Lung (tissue), 12 donors: ENCODE measurements around the gene RTEL1. TPM values are rescaled to one million over a fixed set of nuclear protein-coding genes. Genes with fewer than 3 reads are reported as not detected.

Experiments
- ATAC-seq: fragments of 200-7000 bp; cut with Tn5 transposase; one replicate; pipeline ENCODE4 v1.9.1; 2020; ENCODE audit warnings: moderate number of reproducible peaks; ENCODE audit not compliant: insufficient read depth, low FRiP score
- DNase-seq, 3 donors: peaks; one replicate each; pipeline ENCODE4 v3.0.0-alpha.2; 2013 to 2017
- H3K27ac ChIP-seq, 2 donors: one replicate each; pipeline ENCODE4 v1.5.1; 2013; ENCODE audit warnings: mild to moderate bottlenecking in 2 of 2, moderate library complexity in 2 of 2, control low read depth in 1 of 2, inconsistent platforms in 1 of 2, low read depth in 1 of 2, low read length in 1 of 2
- H3K27me3 ChIP-seq, 3 donors: one replicate each; pipeline ENCODE4 v1.5.1; 2013; ENCODE audit warnings: low read length in 2 of 3; ENCODE audit not compliant: control insufficient read depth in 3 of 3, insufficient read depth in 3 of 3
- H3K36me3 ChIP-seq, 4 donors: one replicate each; pipeline ENCODE4 v1.5.1; 2013; ENCODE audit warnings: low read length in 4 of 4, mild to moderate bottlenecking in 1 of 4, moderate library complexity in 1 of 4; ENCODE audit not compliant: control insufficient read depth in 4 of 4, insufficient read depth in 4 of 4
- H3K4me1 ChIP-seq, 5 donors: one replicate each; pipeline ENCODE4 v1.5.1; 2013; ENCODE audit warnings: low read length in 5 of 5, mild to moderate bottlenecking in 2 of 5, moderate library complexity in 1 of 5; ENCODE audit not compliant: control insufficient read depth in 5 of 5, insufficient read depth in 5 of 5
- H3K4me3 ChIP-seq: one replicate; pipeline ENCODE4 v1.5.1; 2013; ENCODE audit warnings: mild to moderate bottlenecking, control low read depth, moderate library complexity
- H3K9ac ChIP-seq, 2 donors: one replicate each; pipeline ENCODE4 v1.5.1; 2013; ENCODE audit warnings: low read length in 2 of 2, control low read depth in 1 of 2; ENCODE audit not compliant: insufficient read depth in 1 of 2
- H3K9me3 ChIP-seq, 4 donors: one replicate each; pipeline ENCODE4 v1.5.1; 2013; ENCODE audit warnings: low read length in 3 of 4, mild to moderate bottlenecking in 1 of 4, moderate library complexity in 1 of 4; ENCODE audit not compliant: control insufficient read depth in 4 of 4, insufficient read depth in 3 of 4
- CTCF ChIP-seq: IDR thresholded peaks from 2 replicates; pipeline ENCODE4 v1.5.1; 2012; ENCODE audit warnings: mild to moderate bottlenecking; ENCODE audit errors: control extremely low read depth, extremely low read depth
- WGBS, 2 donors: extraction: QIAGEN DNeasy Blood & Tissue Kit; methylation state at CpG; one replicate each; pipeline ENCODE4 v1.1.7; 2013; 5-methylcytosine and 5-hydroxymethylcytosine counted together
- polyA plus RNA-seq, 2 donors: library from polyadenylated mRNA; stranded (reverse); fragments of 200-250 nt; gene quantifications; one replicate each; pipeline ENCODE4 v1.2.1, GENCODE V29; 2013
- total RNA-seq, 2 donors: library from RNA; depleted of rRNA in 1 of 2; stranded (reverse); fragments of >200 nt in 1 of 2; gene quantifications; one replicate each; pipeline ENCODE4 v1.2.1, GENCODE V29; 2014 to 2021
- donor health status: control.
- donor health status: control.
- donor health status: Bipolar disorder and iron deficiency.
- donor health status: healthy.
- donor health status: DM: yes; HTN: yes; CAD: no.

The RTEL1 gene
- total and polyA plus RNA-seq, 4 donors = 12.4 to 45.8 (median 17.7) TPM

GRCh38 chr20:63694584-63695423 lies 36.7 kb downstream of the RTEL1 start:
- peaks cover 0 to 32% (median 5%) of the 10 kb centered on the region in 4 donors for H3K36me3 ChIP-seq
- peaks cover 0 to 36% (median 0%) of the 10 kb centered on the region in 5 donors for H3K4me1 ChIP-seq
- H3K27me3 ChIP-seq = no peaks in the 10 kb centered on the region
- no peak for DNase-seq
- no peak for TF ChIP-seq CTCF
- H3K4me3 ChIP-seq = no peak overlapping the region
- no peak for ATAC-seq
- H3K27ac ChIP-seq = no peak overlapping the region
- 95% methylated on average over 37 of the region's 37 CpGs for WGBS, 2 donors
- H3K9ac ChIP-seq = no peak overlapping the region
- no peaks in the 10 kb centered on the region for H3K9me3 ChIP-seq

DNA sequence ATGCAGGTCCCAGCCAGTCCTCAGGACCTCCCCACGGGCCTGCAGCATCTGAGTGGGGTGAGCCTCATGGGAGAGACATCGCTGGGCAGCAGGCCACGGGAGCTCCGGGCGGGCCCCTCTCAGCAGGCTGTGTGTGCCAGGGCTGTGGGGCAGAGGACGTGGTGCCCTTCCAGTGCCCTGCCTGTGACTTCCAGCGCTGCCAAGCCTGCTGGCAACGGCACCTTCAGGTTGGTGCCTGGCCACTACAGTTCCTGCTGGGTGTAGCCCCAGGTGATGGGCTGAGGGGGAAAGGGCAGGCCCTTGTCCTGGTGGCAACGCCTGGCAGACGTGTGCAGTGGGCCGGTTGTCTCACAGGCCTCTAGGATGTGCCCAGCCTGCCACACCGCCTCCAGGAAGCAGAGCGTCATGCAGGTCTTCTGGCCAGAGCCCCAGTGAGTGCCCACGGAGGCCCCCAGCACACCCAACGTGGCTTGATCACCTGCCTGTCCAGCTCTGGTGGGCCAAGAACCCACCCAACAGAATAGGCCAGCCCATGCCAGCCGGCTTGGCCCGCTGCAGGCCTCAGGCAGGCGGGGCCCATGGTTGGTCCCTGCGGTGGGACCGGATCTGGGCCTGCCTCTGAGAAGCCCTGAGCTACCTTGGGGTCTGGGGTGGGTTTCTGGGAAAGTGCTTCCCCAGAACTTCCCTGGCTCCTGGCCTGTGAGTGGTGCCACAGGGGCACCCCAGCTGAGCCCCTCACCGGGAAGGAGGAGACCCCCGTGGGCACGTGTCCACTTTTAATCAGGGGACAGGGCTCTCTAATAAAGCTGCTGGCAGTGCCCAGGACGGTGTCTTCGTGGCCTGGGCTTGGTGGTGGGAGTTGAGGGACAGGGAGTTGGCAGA lies 37.6 kb downstream of the RTEL1 start:
- Histone ChIP-seq H3K9ac (no peak overlapping the region), H3K27ac (peak overlapping the region in 1 of 2 donors; percentile 39), H3K4me1 (peaks cover 0 to 38% (median 0%) of the 10 kb centered on the region in 5 donors), H3K9me3 (no peaks in the 10 kb centered on the region), H3K27me3 (no peaks in the 10 kb centered on the region), H3K4me3 (no peak overlapping the region), H3K36me3 (peaks cover 0 to 34% (median 5%) of the 10 kb centered on the region in 4 donors)
- WGBS, 2 donors = 80 to 83% methylated on average over 25 of the region's 25 CpGs
- DNase-seq (no peak), ATAC-seq (no peak)
- TF ChIP-seq CTCF = no peak

GRCh38 chr20:63696306-63696627 lies 38.2 kb downstream of the RTEL1 start:
- no peaks in the 10 kb centered on the region for H3K9me3 ChIP-seq
- H3K4me1 ChIP-seq = peaks cover 0 to 35% (median 0%) of the 10 kb centered on the region in 5 donors
- no peaks in the 10 kb centered on the region for H3K27me3 ChIP-seq
- peak overlapping the region; percentile 58 for H3K4me3 ChIP-seq
- TF ChIP-seq CTCF = no peak
- no peak overlapping the region for H3K9ac ChIP-seq
- peak overlapping the region in 1 of 2 donors; percentile 39 for H3K27ac ChIP-seq
- H3K36me3 ChIP-seq = peaks cover 0 to 34% (median 5%) of the 10 kb centered on the region in 4 donors
- ATAC-seq (no peak), DNase-seq (no peak)
- 16 to 21% methylated on average over 6 of the region's 6 CpGs for WGBS, 2 donors
